ENCODE results near the gene MYL6. TPM values are rescaled to one million over a fixed set of nuclear protein-coding genes. Genes with fewer than 3 reads are reported as not detected.

MYL6 gene
- total RNA-seq, 4 donors from 2014 or later: 1,103 to 4,858 (median 2,577) TPM

DNA sequence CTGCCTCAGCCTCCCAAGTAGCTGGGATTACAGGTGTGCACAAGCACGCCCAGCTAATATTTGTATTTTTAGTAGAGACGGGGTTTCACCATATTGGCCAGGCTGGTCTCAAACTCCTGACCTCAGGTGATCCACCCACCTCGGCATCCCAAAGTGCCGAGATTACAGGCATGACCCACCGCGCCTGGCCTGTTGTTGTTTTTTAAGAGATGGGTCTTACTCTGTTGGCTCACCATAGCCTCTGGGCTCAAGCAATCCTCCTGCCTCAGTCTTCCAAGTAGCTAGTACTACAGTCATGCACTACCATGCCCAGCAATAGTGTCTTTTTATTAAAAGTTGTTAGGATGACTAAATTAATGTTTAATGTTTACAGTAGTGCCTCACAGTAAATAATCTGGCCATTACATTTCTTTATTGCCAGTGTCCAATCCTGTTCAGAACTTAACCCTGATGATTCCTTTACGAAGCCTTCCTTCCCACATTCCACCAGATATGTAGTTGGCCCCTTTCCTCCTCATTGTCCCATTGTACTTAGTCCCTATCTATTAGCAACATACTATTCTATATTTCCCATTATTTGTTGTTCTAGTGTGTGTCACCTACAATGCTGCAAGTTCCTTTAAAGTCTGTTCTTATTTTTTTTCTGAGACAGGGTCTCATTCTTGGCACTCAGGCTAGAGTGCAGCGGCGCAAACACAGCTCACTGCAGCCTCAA, 39.9 kb downstream of the MYL6 start:
- intact Hi-C loops (cut with DNase I; ENCODE audit: low total_unique reads): no loop called here

DNA sequence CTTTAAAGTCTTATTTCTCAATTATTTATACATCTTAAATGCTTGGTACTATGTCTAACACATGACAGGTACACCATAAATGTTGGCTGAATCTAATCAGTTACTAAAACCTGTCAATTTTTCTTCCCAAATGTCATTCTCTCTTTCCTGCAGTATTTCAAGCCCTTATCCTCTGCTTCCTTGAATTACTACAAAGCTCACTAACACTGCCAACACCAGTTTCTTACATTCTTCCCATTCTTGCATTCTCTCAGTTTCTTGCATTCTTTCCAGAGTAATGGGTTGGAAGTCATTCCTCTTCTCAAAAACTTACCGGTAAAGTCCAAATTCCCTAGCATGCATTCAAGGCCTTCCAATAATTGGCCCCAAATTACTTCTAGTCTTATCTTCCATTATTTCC, 40.7 kb downstream of the MYL6 start:
- peak overlapping the region in 1 of 2 donors; percentile 33 for H3K27ac ChIP-seq
- TF ChIP-seq, protein P1, sequence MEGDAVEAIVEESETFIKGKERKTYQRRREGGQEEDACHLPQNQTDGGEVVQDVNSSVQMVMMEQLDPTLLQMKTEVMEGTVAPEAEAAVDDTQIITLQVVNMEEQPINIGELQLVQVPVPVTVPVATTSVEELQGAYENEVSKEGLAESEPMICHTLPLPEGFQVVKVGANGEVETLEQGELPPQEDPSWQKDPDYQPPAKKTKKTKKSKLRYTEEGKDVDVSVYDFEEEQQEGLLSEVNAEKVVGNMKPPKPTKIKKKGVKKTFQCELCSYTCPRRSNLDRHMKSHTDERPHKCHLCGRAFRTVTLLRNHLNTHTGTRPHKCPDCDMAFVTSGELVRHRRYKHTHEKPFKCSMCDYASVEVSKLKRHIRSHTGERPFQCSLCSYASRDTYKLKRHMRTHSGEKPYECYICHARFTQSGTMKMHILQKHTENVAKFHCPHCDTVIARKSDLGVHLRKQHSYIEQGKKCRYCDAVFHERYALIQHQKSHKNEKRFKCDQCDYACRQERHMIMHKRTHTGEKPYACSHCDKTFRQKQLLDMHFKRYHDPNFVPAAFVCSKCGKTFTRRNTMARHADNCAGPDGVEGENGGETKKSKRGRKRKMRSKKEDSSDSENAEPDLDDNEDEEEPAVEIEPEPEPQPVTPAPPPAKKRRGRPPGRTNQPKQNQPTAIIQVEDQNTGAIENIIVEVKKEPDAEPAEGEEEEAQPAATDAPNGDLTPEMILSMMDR (IDR thresholded peaks at IDR 0.05): no peak
- no peaks in the 10 kb centered on the region for H3K4me1 ChIP-seq
- DNase-seq: no peak
- H3K36me3 ChIP-seq: no peaks in the 10 kb centered on the region
- intact Hi-C loops (cut with DNase I; ENCODE audit: low total_unique reads): no loop called here
- H3K9me3 ChIP-seq: no peaks in the 10 kb centered on the region
- H3K27me3 ChIP-seq: no peaks in the 10 kb centered on the region
- no peak overlapping the region for H3K4me3 ChIP-seq

More for the DNA sequence above, 39.9 kb downstream of the MYL6 start:
- H3K4me1 ChIP-seq: no peaks in the 10 kb centered on the region
- DNase-seq: no peak
- no peaks in the 10 kb centered on the region for H3K9me3 ChIP-seq
- peak overlapping the region; percentile 65 to 78 for H3K27ac ChIP-seq
- H3K27me3 ChIP-seq: no peaks in the 10 kb centered on the region
- TF ChIP-seq, protein P1 (IDR thresholded peaks at IDR 0.05): no peak
- TF ChIP-seq POLR2A (IDR thresholded peaks at IDR 0.05): no peak
- H3K4me3 ChIP-seq: no peak overlapping the region
- H3K36me3 ChIP-seq: no peaks in the 10 kb centered on the region

DNA sequence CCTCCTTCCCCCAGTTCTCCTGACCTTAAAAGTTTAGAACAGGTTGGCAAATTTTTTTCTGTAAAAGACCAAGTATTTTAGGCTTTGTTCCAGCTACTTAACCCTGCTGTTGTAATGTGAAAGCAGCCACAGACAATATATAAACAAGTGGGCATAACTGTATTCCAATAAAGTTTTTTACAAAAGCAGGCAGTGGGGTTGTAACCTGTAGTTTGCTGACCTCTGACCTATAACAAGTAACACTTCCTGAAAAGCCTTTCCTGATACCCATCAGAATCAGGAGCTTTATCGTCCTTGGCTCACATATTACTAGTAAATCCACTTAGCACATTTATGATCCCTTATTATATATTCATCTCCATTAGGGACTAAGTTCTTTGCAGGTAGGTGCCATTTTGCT, 44.2 kb downstream of the MYL6 start:
- H3K27ac ChIP-seq: no peak overlapping the region
- TF ChIP-seq POLR2A (IDR thresholded peaks at IDR 0.05): no peak
- TF ChIP-seq, protein P1 (IDR thresholded peaks at IDR 0.05): no peak
- no peak overlapping the region for H3K4me3 ChIP-seq
- H3K9me3 ChIP-seq: no peaks in the 10 kb centered on the region
- H3K27me3 ChIP-seq: no peaks in the 10 kb centered on the region
- H3K4me1 ChIP-seq: no peaks in the 10 kb centered on the region
- DNase-seq: no peak
- no peaks in the 10 kb centered on the region for H3K36me3 ChIP-seq
- intact Hi-C loops (cut with DNase I; ENCODE audit: low total_unique reads): no loop called here

DNA sequence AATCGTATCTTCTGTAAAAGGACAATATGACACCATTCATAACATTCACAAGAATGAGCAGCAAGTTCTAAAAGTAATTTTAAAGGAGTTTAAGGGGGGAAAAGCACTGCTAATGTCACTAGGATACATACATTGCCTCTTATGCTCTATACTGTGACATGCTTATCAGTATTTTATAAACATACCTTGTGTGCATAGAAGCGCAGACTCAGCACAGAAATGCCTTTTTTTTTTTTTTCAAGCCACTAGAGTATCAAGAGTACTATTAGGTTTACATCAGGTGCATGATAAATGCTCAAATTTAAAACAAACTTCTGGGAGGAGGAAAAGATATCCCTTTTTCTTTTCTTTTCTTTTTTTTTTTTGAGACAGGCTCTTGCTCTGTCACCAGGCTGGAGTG, 44.7 kb downstream of the MYL6 start:
- TF ChIP-seq, protein P1 (IDR thresholded peaks at IDR 0.05): no peak
- TF ChIP-seq POLR2A (IDR thresholded peaks at IDR 0.05): no peak
- no peak overlapping the region for H3K27ac ChIP-seq
- intact Hi-C loops (cut with DNase I; ENCODE audit: low total_unique reads): no loop called here

DNA sequence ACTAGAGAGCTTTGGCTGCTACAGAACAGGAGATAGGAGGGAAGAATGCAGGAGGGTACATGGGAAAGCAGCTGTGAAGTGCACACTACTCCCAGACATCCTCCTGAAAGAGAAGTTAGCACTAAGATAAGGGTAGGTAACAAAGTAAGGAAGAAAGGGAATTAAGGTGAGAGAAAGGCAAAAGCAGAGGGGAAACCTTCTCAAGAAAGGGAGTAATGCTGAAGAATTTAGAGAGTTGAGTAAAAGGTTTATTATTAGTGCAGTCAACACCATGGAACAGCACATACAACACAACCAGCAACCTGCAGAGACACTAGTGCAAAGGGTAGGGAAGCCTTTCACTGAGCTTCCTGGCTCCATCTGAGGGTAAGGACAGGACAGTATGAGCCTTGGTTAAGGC, 46.1 kb downstream of the MYL6 start:
- DNase-seq: no peak
- Histone ChIP-seq H3K27ac (no peak overlapping the region), H3K9me3 (no peaks in the 10 kb centered on the region), H3K4me1 (no peaks in the 10 kb centered on the region), H3K4me3 (no peak overlapping the region), H3K27me3 (no peaks in the 10 kb centered on the region), H3K36me3 (no peaks in the 10 kb centered on the region)
- TF ChIP-seq, protein P1 (IDR thresholded peaks at IDR 0.05): no peak
- TF ChIP-seq POLR2A (IDR thresholded peaks at IDR 0.05): no peak
- intact Hi-C loops (cut with DNase I; ENCODE audit: low total_unique reads): no loop called here

More for the DNA sequence above, 44.7 kb downstream of the MYL6 start:
- Histone ChIP-seq H3K4me3 (no peak overlapping the region), H3K4me1 (no peaks in the 10 kb centered on the region), H3K36me3 (no peaks in the 10 kb centered on the region), H3K9me3 (no peaks in the 10 kb centered on the region), H3K27me3 (no peaks in the 10 kb centered on the region)
- no peak for DNase-seq

Data from uterus (tissue), 4 donors.